IMR-90 (cell line): ENCODE results near the gene SKIC8. TPM values are rescaled to one million over a fixed set of nuclear protein-coding genes. Genes with fewer than 3 reads are reported as not detected.

ENCODE experiments used
- ATAC-seq: fragments of 200-7000 bp; cut with Tn5 transposase; 2 replicates; pipeline ENCODE4 v1.9.1; 2020; ENCODE audit warnings: low read depth, mild to moderate bottlenecking, moderate library complexity
- BruUV-seq: library from RNA; stranded (reverse); fragments of 400-500 nt; replicated peaks from 2 replicates; lab custom pipeline; 2021; lab: Mats Ljungman, UMichigan
- CTCF ChIA-PET: fragments of 300-600 bp; formaldehyde crosslinking; extraction: SDS; loops from one replicate; lab custom pipeline; 2021; ENCODE audit warnings: antibody characterized with exemption; lab: Yijun Ruan, JAX
- POLR2A ChIA-PET: fragments of 300-600 bp; sonication (Branson Sonifier 250); formaldehyde crosslinking; loops from one replicate; lab custom pipeline; 2022; ENCODE audit warnings: antibody characterized with exemption; ENCODE audit not compliant: unreplicated experiment; lab: Charles Lee
- DNase-seq: peaks from one replicate; pipeline ENCODE4 v3.0.0; 2013
- H2AFZ ChIP-seq: replicated peaks from 2 replicates; pipeline ENCODE3; 2013; ENCODE audit warnings: low read length, mild to moderate bottlenecking; ENCODE audit not compliant: poor library complexity
- H2AK5ac ChIP-seq: 2 replicates; pipeline ENCODE4 v1.6.1; 2013; ENCODE audit warnings: low read depth, low read length, inconsistent platforms
- H2AK9ac ChIP-seq: replicated peaks from 2 replicates; pipeline ENCODE3; 2013; ENCODE audit warnings: mild to moderate bottlenecking, low read depth, low read length, moderate library complexity; ENCODE audit not compliant: poor library complexity
- H2BK120ac ChIP-seq: 2 replicates; pipeline ENCODE4 v1.6.1; 2013; ENCODE audit warnings: low read depth, low read length, inconsistent platforms
- H2BK15ac ChIP-seq: 3 replicates; pipeline ENCODE4 v1.6.1; 2013; ENCODE audit warnings: low read depth, low read length, inconsistent platforms
- H2BK20ac ChIP-seq: 2 replicates; pipeline ENCODE4 v1.6.1; 2013; ENCODE audit warnings: low read depth, mild to moderate bottlenecking, inconsistent platforms, low read length, moderate library complexity
- H2BK5ac ChIP-seq: 2 replicates; pipeline ENCODE4 v1.6.1; 2013; ENCODE audit warnings: mild to moderate bottlenecking, low read depth, low read length, inconsistent platforms; ENCODE audit not compliant: poor library complexity, severe bottlenecking
- H3K14ac ChIP-seq: replicated peaks from 2 replicates; pipeline ENCODE4 v1.6.1; 2013; ENCODE audit warnings: low read depth, low read length, inconsistent platforms
- H3K18ac ChIP-seq: 2 replicates; pipeline ENCODE4 v1.6.1; 2013; ENCODE audit warnings: low read depth, low read length, control low read depth
- H3K23ac ChIP-seq: 2 replicates; pipeline ENCODE4 v1.6.1; 2013; ENCODE audit warnings: low read depth, low read length, inconsistent platforms
- H3K27ac ChIP-seq: 2 replicates; pipeline ENCODE4 v1.5.1; 2013; ENCODE audit warnings: mild to moderate bottlenecking, control low read depth, low read length; ENCODE audit not compliant: insufficient read depth
- H3K27me3 ChIP-seq: 2 replicates; pipeline ENCODE4 v1.6.1; 2013; ENCODE audit warnings: low read length; ENCODE audit not compliant: control insufficient read depth, insufficient read depth
- H3K36me3 ChIP-seq: 2 replicates; pipeline ENCODE4 v1.6.1; 2013; ENCODE audit warnings: low read length, mixed read lengths; ENCODE audit not compliant: control insufficient read depth, insufficient read depth
- H3K4ac ChIP-seq: 2 replicates; pipeline ENCODE4 v1.6.1; 2013; ENCODE audit warnings: low read depth, low read length, inconsistent platforms
- H3K4me1 ChIP-seq: 2 replicates; pipeline ENCODE4 v1.6.1; 2013; ENCODE audit warnings: low read length, mixed read lengths; ENCODE audit not compliant: control insufficient read depth, insufficient read depth
- H3K4me2 ChIP-seq: 2 replicates; pipeline ENCODE4 v1.6.1; 2013; ENCODE audit warnings: low read depth, mild to moderate bottlenecking, control low read depth, low read length, moderate library complexity
- H3K4me3 ChIP-seq: 2 replicates; pipeline ENCODE4 v1.5.1; 2013; ENCODE audit warnings: low read depth, mild to moderate bottlenecking, control low read depth, low read length, moderate library complexity; ENCODE audit not compliant: insufficient read depth
- H3K56ac ChIP-seq: 2 replicates; pipeline ENCODE4 v1.6.1; 2013; ENCODE audit warnings: low read length, inconsistent platforms; ENCODE audit not compliant: insufficient read depth; ENCODE audit errors: extremely low read depth
- H3K79me1 ChIP-seq, 2 experiments: 2 replicates each; pipeline ENCODE4 v1.6.1; 2013; ENCODE audit warnings: low read length in 2 of 2, inconsistent platforms in 1 of 2, low read depth in 1 of 2
- H3K9ac ChIP-seq: 2 replicates; pipeline ENCODE4 v1.6.1; 2013; ENCODE audit warnings: low read depth, low read length, control low read depth
- H3K9me1 ChIP-seq: 2 replicates; pipeline ENCODE4 v1.6.1; 2013; ENCODE audit warnings: low read length, inconsistent platforms; ENCODE audit not compliant: insufficient read depth
- H3K9me3 ChIP-seq: 2 replicates; pipeline ENCODE4 v1.6.1; 2013; ENCODE audit warnings: low read length; ENCODE audit not compliant: control insufficient read depth, insufficient read depth
- H4K20me1 ChIP-seq: 2 replicates; pipeline ENCODE4 v1.6.1; 2013; ENCODE audit warnings: low read length, inconsistent platforms; ENCODE audit not compliant: insufficient read depth
- H4K5ac ChIP-seq: 2 replicates; pipeline ENCODE4 v1.6.1; 2013; ENCODE audit warnings: mild to moderate bottlenecking, low read depth, low read length, control low read depth
- H4K8ac ChIP-seq, 2 experiments: 2 replicates each; pipeline ENCODE4 v1.6.1; 2013; ENCODE audit warnings: low read depth in 2 of 2, low read length in 2 of 2, control low read depth in 1 of 2, inconsistent platforms in 1 of 2
- H4K91ac ChIP-seq: 2 replicates; pipeline ENCODE4 v1.6.1; 2013; ENCODE audit warnings: low read depth, low read length, inconsistent platforms; ENCODE audit not compliant: insufficient read depth
- CHD1 ChIP-seq: IDR thresholded peaks from 2 replicates; pipeline ENCODE4 v1.6.1; 2012; ENCODE audit warnings: low read depth, low read length, improper control_type of control experiment
- WGBS, 2 experiments: methylation state at CpG; one replicate each; pipeline versions ENCODE4 v1.1.5 to v1.1.7; 2013; ENCODE audit warnings: missing lambda C conversion rate in 2 of 2; ENCODE audit not compliant: insufficient read length in 1 of 2; ENCODE audit errors: extremely low coverage in 2 of 2; 5-methylcytosine and 5-hydroxymethylcytosine counted together
- dilution Hi-C: fragments of 300-500 bp; cut with HindIII; formaldehyde crosslinking; loops from one replicate; pipeline ENCODE4 v1.14.3; 2018; ENCODE audit warnings: low sequenced_read_pairs; ENCODE audit not compliant: unreplicated experiment
- in situ Hi-C: fragments of 300-500 bp; cut with MboI; formaldehyde crosslinking; loops from 3 replicates; pipeline ENCODE4 v1.14.3; 2019; ENCODE audit warnings: low sequenced_read_pairs, inconsistent platforms, mixed read lengths
- intact Hi-C: fragments of 100-400 bp; cut with micrococcal nuclease; formaldehyde crosslinking; loops from 2 replicates; pipeline ENCODE4 v1.10.0; 2022
- polyA plus RNA-seq, 3 experiments: library from polyadenylated mRNA; depleted of rRNA; stranded (reverse); fragments of >200 nt; gene quantifications; 2 replicates each; pipeline ENCODE4 v1.2.3, GENCODE V29; 2012; ENCODE audit warnings: low replicate concordance in 1 of 3
- total RNA-seq: library from RNA; depleted of rRNA; stranded (reverse); fragments of >200 nt; gene quantifications from 2 replicates; pipeline ENCODE4 v1.2.3, GENCODE V29; 2012

Gene SKIC8
- total and polyA plus RNA-seq, 2 of the 4 experiments (the other 2 are of a cell fraction): 72.2 to 124 TPM

- DNase-seq (no peak), ATAC-seq (no peak)
- peaks cover 71% of the 10 kb centered on the region for H3K27me3 ChIP-seq
- H3K23ac ChIP-seq: no peak overlapping the region
- TF ChIP-seq CHD1: no peak
- no peaks in the 10 kb centered on the region for H3K79me1 ChIP-seq
- in situ Hi-C loops: no loop called here
- no peak overlapping the region for H3K18ac ChIP-seq
- H3K36me3 ChIP-seq: no peaks in the 10 kb centered on the region
- no peak overlapping the region for H3K4me2 ChIP-seq
- no peak overlapping the region for H3K9ac ChIP-seq
- no peak overlapping the region for H3K4ac ChIP-seq
- no peak overlapping the region for H3K4me3 ChIP-seq
- H2AK5ac ChIP-seq: no peak overlapping the region
- no peaks in the 10 kb centered on the region for H3K9me1 ChIP-seq
- H2BK120ac ChIP-seq: no peak overlapping the region
- H3K56ac ChIP-seq: no peak overlapping the region
- no peak overlapping the region for H4K5ac ChIP-seq
- H2BK15ac ChIP-seq: no peak overlapping the region
- no peak overlapping the region for H3K27ac ChIP-seq
- no peak overlapping the region for H2AK9ac ChIP-seq
- H3K14ac ChIP-seq: no peak overlapping the region
- no peak overlapping the region for H2BK20ac ChIP-seq
- POLR2A ChIA-PET: no interaction called here
- no TSS peak for BruUV-seq
- 40% methylated on average over 4 of the region's 7 CpGs; no CpG with 5 or more reads in 1 of the 2 experiments for WGBS, 2 experiments
- H4K8ac ChIP-seq: no peak overlapping the region
- H3K4me1 ChIP-seq: peaks cover 1% of the 10 kb centered on the region; the same call in 1 of the 2 replicates
- no peak overlapping the region for H2AFZ ChIP-seq
- CTCF ChIA-PET: no interaction called here
- H4K20me1 ChIP-seq: no peaks in the 10 kb centered on the region
- H2BK5ac ChIP-seq: no peak overlapping the region
- H3K9me3 ChIP-seq: no peaks in the 10 kb centered on the region
- dilution Hi-C loops: no loop called here
- no peak overlapping the region for H4K91ac ChIP-seq
- intact Hi-C loops: no loop called here
Observed at GRCh38 chr15:78338781-78339180, 39.4 kb upstream of the SKIC8 start.
